Naive thymus-derived CD8-positive, alpha-beta T cell (primary cell): ENCODE results near the gene NNT. TPM values are rescaled to one million over a fixed set of nuclear protein-coding genes. Genes with fewer than 3 reads are reported as not detected.

Source experiments
- polyA plus RNA-seq, 3 donors: library from polyadenylated mRNA; unstranded; fragments of 300-500 nt; fragmentation: Illumina TruSeq; gene quantifications; one replicate each; pipeline ENCODE4 v1.2.3, GENCODE V29; 2021
- total RNA-seq, 8 experiments: library from RNA in 2 of 8; stranded (reverse) in 2 of 8; gene quantifications; one replicate each; pipeline ENCODE4 v1.2.3 and lab custom pipeline; 2021 to 2026

NNT gene
- total and polyA plus RNA-seq, 5 experiments from 2014 or later = 38.8 to 63.6 (median 52.7) TPM

Other genes with a start within 250 kb of the NNT start
- 10 to 100 TPM; 24.8 to 25.7 TPM for gene CCL28, start 190.8 kb upstream of the NNT start, total RNA-seq
- 10 to 100 TPM; 10.5 to 15.6 (median 11.4) TPM for gene CCL28, start 190.8 kb upstream of the NNT start, polyA plus RNA-seq
- 10 to 100 TPM; 19.7 to 20.6 TPM for gene TMEM267, start 119.3 kb upstream of the NNT start, total RNA-seq
- gene TMEM267, start 119.3 kb upstream of the NNT start, polyA plus RNA-seq = 10 to 100 TPM; 19.1 to 36.7 (median 22.9) TPM
- 1 to 10 TPM; 5.3 to 7.4 TPM for gene C5orf34, start 88.0 kb upstream of the NNT start, total RNA-seq
- 1 to 10 TPM in 1 of 3 donors, under 1 TPM in 2; 0.77 to 2.0 (median 0.87) TPM for gene C5orf34, start 88.0 kb upstream of the NNT start, polyA plus RNA-seq
- 10 to 100 TPM; 36.2 to 37.7 TPM for gene PAIP1, start 46.1 kb upstream of the NNT start, total RNA-seq
- 10 to 100 TPM; 31.3 to 45.7 (median 32.5) TPM for gene PAIP1, start 46.1 kb upstream of the NNT start, polyA plus RNA-seq